HG02870 (cell line): ENCODE data around the gene SMPD3.
A peak's percentile ranks its signal among the peaks of the same experiment; 100 is the strongest.

ENCODE experiments used
- ATAC-seq: cut with Tn5 transposase; IDR thresholded peaks from one replicate; pipeline ENCODE4 v1.9.1; 2021; ENCODE audit warnings: mild to moderate bottlenecking, moderate library complexity; ENCODE audit not compliant: unreplicated experiment

SMPD3 gene

DNA sequence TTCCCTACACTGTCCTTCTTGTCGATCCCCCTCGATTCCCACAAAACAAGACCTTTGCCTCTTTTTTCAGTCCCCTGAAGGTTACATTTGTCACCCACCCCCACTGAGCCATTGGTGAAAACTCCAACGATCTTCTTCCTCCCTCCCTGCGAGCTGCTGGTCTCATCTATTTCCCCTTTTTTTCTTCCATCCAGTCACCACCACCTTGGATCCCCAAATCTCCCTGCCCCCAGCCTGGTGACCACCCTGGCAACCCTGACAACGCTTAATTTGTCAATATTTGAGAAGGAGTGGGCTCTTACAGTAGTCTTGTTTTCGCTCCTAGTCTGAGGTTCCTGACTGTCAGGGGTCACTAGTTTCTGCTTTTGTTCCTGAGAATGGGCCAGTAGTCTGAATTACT lies 62.9 kb downstream of the SMPD3 start:
- no peak for ATAC-seq

DNA sequence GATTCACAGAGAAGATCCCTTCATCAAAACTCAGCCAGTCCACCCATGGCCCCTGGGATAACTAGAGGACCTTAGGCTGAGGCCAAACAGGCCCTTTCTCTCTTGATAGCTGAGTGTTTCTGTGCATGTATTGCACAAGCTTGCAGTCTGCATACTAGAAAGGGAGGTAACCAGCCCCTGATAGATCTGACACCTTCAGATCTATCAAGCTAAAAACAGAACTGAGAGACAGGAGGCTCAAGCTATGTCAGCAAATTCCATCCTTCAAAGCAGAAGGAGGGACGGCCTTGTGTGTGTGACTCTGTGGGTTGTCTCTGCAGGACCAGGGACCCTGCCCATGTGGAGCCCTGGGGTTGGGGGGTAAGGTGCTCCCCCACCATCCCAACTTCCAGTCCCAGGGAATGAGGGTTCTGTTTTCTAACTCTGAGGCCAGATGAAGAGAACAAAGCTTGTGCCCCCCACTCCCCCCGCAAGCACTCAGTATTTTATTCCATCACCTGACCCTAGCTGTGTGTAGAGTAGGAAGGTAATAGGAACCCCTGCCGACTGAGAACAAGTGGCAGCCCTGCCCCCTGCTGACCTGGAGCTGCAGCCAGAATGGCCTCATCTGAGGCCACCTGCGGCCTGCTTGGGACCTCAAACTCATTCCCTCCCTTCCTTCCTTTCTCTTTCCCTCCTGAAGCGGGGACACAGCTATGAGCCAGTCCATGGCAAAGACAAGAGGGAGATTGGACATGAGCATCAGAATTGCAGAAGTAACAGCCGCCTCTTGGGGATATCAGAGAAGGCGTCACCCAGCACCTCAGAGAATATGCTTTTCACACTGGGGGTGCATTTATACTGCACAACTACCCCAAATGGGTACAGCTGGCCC lies 63.8 kb downstream of the SMPD3 start:
- ATAC-seq = peak; percentile 42

DNA sequence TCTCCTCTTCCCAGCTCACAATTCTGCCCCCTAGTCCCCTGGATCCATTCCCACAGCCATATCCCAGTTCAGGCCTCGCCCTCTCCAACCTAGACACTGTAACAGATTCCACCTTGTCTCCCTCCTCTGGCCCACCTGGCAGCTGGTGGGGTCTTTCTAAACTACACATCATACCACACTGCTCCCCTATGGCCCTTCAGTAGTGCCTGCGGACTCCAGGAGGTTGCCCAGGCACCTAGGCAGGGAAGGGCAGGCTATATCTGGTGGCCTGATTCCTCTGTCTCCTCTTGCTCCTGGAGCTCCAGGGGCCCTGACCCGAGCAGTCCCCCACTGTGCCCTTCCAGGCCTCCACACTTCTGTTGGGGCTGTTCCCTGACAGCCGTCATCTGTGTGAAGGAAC lies 64.5 kb downstream of the SMPD3 start:
- ATAC-seq = no peak

DNA sequence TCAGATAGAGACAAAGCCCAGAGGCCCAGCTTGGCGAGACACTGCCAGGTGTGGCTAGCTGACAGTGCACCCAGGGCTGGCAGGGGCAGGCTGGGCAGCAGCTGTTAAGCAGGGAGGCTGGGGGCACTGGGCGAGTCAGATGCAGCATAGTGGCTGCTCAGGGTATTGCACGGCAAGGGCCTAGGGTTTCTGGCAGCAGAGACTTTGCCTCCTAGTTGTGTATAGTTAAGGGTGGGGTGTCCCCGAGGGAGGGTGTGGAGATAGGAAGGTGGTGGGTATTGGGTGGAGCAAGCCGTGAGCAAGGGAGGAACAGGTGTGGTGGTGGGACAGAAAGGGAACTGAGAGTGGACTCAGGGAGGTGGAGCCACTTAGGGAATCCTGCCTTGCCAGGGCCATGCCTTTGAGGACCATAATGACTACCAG lies 66.0 kb downstream of the SMPD3 start:
- peak; percentile 43 for ATAC-seq

DNA sequence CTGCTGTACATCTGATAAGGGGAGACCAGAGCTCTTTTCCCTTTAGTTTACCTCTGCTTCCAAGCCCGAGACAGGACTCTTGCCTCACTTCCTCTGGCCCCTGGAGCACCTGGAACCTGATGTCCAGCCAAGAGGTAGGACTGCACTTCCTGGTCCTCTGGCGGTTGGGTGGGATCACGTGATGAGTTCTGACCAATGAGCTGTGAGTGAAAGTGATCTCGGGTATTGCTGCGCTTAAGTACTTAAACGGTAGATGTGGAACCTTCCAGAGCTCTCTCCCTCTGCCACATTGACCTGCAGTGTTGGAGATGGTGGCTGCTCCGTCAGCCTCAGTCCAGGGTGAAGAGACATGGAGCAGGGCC lies 67.0 kb downstream of the SMPD3 start:
- no peak for ATAC-seq

DNA sequence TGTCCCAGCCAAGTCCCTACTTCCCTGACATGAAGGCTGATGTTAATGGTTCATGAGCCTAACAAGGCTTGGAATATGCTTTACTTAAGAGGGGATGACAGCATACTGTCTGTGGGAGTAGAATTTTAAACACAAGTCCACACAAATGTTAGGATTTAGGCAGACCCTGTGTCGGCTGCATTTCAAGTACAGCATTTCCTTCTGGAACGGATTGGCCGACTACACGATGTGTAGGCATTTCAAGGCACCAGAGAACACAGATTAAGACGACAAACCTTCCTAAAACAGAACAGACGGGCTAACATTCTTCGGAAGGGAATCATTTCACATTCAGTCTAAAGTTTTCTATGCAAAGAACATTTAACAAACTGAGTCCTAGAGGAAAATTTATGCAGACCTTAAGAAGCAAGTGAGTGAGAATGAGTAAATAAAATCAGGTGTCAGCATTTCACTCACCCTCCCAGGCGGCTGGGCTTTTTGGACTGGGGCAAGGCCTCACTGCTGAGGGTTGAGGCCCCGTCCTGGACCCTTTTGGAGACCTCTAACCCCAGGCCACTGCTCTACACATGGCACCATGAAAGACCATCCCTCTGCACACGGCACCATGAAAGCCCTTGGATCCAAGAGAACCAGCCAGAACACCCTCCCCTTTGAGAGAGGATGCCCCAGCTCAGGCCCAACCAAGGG lies 67.5 kb downstream of the SMPD3 start:
- ATAC-seq = no peak

DNA sequence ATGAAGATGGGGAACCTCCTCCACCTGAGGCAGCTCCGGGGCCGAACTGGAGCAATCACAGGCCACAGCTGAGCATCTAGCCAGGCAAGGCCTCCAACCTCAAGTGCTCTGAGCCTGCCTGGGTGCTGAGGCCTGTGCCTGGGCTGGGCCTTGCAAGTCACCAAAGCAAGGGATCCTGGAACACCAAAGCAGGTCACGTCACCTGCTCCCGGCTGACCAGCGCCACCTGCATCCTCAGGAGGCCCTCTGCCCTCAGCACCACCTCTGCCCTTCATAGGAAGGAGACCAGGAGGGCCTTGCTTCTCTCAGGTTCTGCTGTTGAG lies 68.0 kb downstream of the SMPD3 start:
- no peak for ATAC-seq

DNA sequence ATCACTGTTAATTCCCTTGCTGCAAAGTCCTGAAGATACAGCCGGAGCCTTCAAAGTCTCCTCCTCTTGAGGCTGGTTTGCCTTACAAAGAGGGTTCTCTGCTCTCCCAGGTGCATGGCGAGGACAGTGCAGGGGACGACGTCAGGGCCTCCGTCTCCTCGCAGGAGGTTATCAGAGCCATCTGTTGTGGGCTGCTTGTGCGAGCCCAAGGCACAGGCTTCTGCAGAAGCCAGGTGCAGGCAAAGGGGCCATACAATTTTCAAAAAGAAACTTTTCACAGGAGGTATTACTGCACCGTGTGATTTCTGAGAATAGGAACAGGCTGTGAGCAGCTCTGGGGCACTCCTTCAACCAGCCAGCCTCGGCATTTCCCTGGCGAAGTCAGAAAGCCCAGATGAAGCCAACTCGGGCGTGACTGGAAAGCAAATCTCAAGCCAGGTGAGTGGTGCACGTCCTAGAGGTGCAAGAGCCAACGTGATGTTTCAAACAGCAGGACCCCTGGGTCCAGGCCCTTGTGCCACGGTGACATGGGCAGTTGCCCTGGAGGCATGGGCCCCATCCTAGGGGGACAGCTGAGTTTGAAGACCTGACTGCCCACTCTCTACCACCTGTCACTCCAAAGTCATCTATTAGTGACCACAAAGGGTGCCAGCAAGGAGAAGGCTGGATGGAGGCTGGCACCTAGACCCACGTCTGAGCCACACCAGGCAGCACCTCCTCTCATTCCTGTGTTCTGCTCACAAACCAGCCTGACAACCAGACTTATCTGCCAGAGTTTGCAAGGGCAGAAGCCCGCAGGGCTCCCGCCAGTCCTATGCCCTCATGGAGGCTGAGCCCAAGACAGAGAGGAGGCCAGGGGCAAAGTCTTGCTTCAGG lies 68.6 kb downstream of the SMPD3 start:
- ATAC-seq = no peak

DNA sequence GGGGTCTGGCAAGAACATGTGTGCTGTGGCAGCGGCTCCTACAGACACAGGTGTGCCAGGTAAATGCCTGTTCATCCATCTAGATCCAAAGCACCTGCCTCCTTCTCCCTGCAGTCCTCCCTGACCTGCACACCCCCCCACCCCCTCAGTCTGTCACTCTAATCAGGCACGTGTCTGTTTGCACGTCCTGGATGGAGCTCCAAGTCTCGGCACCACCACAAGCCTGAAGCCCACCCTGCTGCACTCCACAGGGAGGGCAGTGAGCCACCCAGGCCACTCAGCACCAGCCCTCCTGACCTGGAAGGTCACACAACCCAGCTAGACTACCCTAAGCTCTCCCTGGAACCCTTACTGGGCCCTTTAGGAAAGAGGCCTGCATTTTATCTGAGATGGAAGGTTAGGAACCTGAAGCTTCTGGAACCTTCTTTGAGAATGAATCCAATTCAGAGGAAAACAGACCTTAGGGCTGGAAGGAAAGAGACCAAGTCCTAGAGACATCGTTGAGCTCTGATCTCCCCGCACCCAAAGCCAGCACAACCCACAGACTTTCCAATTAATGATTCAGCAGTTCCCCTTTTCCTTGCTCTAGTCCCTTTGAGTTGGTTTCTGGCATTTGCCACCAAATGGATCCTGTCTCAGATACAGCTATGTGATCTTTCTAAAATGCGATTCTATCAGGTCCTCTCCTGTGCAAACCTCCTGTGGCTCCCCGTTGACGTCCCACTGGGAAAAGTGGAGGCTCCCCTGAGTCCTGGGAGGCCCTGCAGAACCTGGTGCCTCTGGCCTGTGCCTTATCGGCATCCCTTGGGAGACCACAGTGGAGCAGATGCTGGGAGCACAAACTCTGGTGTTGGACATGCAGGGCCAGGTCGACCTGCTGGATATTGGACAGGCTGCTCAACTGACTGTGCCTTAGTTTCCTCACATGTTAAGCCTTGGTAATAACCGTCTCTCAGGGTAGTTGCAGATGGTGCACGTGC lies 69.6 kb downstream of the SMPD3 start:
- no peak for ATAC-seq

DNA sequence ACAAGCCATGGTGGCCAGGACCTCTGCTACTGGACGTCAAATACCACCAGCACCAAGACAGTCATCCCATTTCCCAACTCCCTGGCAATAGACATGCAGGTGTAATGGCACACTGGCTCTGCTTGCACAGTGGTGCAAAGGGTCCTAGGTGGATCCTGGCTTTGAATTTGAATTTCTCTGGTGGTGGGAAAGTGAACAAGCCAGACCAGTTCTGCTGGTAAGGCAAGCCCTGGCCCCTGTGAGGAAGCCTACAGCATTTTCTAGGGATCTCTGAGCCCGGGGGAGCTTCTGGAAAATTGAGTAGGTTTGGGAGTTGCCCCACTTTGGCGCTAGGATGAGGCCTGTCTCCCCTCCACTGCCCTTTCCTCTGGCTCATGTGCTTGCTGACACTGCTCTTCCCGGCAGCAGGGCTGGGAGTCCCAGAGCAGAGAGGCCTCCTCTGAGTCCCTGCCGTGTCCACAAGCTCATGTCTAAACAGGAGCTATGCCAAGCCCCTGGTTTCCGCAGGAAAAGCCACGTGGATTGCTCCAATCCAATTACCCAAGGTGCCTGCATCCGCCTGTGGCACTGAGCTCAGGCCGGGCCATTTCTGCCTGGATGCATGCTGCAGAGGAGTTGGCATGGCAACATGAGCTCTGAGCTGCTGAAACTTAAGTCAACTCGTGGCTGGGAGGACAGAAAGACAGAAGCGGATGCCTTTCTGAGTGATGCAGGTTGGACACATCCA lies 70.5 kb downstream of the SMPD3 start:
- ATAC-seq = no peak

DNA sequence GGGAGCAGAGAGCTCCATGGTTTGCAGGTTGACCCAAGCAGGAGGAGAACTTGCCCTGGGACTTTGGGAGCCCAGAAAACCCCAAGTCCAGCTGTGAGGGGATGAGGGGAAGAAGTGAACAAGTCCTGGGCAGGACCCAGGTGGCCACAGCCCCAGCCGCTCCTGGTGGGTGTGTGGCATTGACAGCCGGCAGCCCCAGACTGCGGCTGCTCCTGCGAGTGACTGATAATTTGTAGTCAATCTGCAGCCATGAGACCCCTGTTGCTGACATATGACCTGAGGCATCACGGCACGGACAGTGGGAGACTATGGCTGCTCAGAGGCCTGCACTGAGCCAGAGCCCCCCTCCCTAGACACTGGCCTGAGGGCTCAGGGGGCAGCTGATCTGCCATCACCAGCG lies 71.1 kb downstream of the SMPD3 start:
- ATAC-seq = no peak

DNA sequence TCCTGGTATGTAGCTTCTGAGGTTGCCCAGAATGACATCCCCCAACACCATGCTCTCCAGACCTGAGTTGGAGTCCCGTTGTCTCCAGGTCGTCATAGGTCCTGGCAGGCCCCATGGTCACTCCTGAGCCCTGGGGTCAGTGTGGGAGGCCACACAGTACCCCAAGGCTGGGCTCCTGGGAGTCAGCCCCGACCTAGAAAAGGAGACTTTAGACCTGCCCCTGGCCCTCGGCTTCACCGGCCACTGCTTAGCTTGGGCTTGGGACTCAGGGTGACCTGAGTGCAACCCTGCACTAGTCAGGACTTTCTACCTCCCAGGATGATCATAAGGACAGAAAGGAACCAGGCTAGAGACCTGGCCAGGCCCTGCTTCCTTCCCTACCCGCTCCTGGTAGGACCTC lies 71.7 kb downstream of the SMPD3 start:
- no peak for ATAC-seq

DNA sequence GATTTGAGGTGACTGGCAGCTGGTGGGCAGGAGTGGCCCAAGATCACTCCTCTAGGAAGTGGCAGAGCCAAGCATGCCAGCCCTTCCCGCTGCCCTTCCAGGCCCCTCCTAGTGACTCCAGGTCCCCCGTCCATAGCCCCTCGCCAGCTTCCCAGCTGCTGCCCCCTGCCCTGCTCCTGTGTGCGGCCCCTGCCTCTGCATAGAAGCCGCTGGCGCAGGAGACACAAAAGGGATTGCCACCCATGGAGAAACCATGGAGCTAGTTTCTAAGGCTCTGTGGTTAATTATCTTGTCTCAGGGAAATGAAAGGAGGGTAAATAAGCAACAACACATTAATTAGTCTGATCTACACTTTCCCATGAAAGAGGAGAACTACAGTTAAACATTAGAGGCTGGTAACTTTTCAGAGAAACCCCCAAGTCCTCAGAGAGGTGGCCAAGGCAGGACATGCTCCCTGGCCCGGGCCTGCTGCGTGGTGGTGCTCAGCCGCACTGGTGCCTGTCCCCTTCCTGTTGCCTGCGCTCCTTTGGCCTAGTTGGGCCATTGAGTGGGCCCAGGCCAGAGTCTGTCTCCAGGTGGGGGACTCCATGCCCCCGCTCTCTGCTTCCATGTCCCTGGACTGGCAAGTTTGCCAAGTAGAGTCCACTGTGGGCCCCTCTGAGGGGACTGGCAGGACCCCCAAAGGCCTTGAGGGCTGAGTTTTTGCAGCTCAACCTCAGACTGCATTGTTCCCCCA lies 72.3 kb downstream of the SMPD3 start:
- no peak for ATAC-seq

DNA sequence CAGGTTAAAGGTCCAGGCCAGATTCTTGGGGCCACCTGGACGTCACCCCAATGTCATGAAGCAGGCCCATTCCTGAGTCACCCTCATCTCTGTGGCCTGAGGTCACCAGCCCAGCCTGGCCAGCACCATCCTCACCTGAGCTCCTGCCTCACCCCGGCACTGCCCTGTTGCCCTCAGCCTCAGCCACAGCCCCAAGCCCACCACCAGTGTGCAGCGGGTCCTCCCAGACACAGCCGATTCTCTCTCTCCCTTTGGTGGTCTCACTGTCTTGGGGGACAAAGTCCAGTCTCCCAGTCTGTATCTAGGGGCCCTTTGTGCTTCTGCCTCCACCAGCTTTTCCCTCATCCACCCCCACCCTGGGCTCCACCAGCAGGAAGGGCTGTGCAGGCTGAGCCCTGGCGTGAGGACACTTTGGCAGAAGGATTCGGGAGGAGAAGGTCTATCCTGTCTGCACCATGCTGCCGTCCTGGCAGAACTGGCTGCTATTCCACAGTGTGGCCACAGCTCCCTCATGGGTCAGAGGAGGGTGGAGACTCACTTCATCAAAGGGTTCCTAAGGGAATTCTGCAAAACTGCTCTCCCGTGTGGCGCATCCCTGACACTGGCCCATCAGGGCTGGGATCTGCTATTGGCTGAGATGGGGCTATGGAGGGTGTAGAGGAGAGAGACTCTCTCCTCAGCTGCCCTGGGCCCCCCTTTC lies 73.2 kb downstream of the SMPD3 start:
- ATAC-seq = no peak

DNA sequence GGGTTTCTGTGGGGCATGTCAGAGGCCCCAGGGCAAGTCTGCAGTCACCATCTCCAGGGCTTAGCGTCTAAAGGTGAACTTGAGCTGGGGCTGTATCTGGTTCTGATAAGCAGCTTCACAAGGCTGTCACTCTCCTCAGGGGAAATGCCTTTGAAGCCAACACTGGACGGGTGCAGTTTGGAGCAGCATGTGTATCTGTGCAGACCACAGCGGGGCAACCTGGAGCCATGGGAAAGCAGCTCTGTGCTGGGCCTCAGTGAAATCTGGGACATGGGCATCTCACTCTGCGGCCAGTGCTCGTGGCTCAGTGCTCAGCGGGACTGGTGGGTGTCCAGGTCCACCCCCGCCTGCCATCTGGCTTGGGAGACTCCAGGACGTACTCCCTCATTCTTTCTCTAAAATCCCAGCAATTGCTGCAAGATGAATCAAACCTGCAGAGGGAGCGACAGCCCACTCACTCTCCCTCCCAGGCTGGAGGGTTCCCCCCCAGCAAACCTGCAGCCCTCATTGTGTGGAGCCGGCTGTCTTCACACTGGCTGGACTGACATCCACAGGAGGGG lies 74.0 kb downstream of the SMPD3 start:
- ATAC-seq = no peak

DNA sequence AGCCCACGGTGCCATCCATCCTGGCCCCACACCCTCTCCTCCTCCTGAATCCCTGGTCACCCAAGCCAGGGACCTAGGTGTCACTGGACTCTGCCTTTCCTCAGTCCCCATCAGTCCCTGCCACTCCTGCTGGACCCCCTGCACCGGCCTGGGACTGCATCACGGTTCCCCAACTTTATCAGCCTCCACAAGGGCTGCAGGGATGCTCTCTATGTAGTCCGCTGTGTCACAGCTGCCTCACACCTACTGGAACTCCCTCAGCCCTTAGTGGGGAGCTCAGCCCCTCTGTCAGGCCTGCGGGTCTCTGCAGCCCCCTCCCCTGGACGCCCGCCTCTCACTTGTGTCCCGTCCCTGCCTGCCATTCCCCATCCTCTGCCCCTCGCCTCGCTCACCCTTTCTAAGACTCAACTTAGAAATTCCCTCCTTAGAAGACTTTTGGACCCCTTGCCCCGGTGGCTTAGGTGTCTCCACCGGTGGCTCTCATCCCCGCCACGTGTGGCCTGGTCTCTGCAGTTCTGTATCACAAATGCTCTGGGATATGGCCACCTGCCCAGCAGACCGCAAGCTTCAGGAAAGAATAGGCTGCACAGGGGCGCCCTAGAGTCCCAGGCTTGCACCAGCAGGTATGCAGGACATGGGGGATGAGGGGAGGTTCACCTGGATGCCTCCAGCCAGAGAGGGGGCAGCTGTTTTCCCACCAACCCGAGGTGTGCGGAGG lies 74.6 kb downstream of the SMPD3 start:
- no peak for ATAC-seq

DNA sequence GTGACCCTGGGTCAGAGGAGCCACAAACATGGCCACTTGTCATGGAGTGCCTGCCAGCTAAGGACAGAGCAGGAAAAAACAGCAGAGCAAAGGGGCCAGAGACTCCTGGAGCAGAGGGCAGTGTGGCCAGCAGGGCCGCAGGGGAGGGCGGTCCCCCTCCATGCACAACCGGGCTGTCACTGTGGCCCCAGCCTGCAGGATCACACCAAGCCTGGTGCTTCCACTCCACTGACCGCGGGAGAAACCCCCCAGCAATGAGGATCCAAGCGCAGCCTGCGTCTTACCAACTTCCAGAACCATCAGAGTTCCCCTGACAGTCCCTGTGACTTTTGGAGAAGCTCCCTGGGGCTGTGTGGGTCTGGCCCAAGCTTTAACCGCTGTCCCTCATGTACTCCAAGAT lies 75.5 kb downstream of the SMPD3 start:
- ATAC-seq = no peak

DNA sequence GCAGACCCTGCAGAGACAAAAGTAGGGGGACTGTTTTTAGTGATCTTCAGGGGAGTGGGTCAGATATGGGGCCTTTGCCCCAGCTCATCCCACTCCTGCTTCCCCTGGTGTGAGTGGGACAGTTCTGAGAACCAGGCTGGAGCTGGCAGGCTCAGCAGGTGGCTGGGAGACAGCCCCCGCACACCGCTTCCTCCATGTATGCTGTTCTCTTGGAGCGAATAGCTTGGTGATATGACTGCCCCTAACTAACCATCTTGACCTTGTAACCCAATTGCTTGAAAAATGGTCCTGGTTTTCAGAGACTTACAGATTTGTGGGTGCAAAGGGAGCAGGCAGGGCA lies 76.0 kb downstream of the SMPD3 start:
- ATAC-seq = no peak
